NCI-H2227 (cell line): ENCODE results near the gene UPB1.

Experiments used
- DNase-seq: peaks from one replicate; lab custom pipeline; 2025; ENCODE audit not compliant: unreplicated experiment; lab: John Stamatoyannopoulos, UW

The UPB1 gene

GRCh38 chr22:24494528-24495364, at the start of gene UPB1:
UPB1 (plus strand) TSS chr22:24495332; CDS start chr22:24495404, 72 bp downstream.
- DNase-seq, result no peak

- DNase-seq, result no peak
Observed at GRCh38 chr22:24445481-24446259, 49.5 kb upstream of the UPB1 start.

GRCh38 chr22:24446260-24446611, 48.9 kb upstream of the UPB1 start:
- no peak for DNase-seq

- DNase-seq, result peak; percentile 81
Observed at GRCh38 chr22:24450610-24451009, 44.5 kb upstream of the UPB1 start.

- no peak for DNase-seq
Observed at GRCh38 chr22:24451162-24451561, 44.0 kb upstream of the UPB1 start.

- no peak for DNase-seq
Observed at GRCh38 chr22:24453853-24454252, 41.3 kb upstream of the UPB1 start.

- DNase-seq, result no peak
Observed at GRCh38 chr22:24455039-24455438, 40.1 kb upstream of the UPB1 start.

GRCh38 chr22:24455751-24456426, 39.2 kb upstream of the UPB1 start:
- DNase-seq, result no peak

GRCh38 chr22:24457894-24458420, 37.2 kb upstream of the UPB1 start:
- DNase-seq, result no peak

GRCh38 chr22:24459911-24460310, 35.2 kb upstream of the UPB1 start:
- DNase-seq, result no peak

GRCh38 chr22:24460418-24461089, 34.6 kb upstream of the UPB1 start:
- no peak for DNase-seq

GRCh38 chr22:24463071-24463760, 31.9 kb upstream of the UPB1 start:
- no peak for DNase-seq

- no peak for DNase-seq
Observed at GRCh38 chr22:24465566-24465965, 29.6 kb upstream of the UPB1 start.

GRCh38 chr22:24465975-24466374, 29.2 kb upstream of the UPB1 start:
- DNase-seq, result no peak

- DNase-seq, result peak; percentile 5
Observed at GRCh38 chr22:24466716-24467328, 28.3 kb upstream of the UPB1 start.

GRCh38 chr22:24467340-24467739, 27.8 kb upstream of the UPB1 start:
- no peak for DNase-seq

GRCh38 chr22:24471570-24471969, 23.6 kb upstream of the UPB1 start:
- no peak for DNase-seq

GRCh38 chr22:24473284-24473683, 21.8 kb upstream of the UPB1 start:
- no peak for DNase-seq

GRCh38 chr22:24474221-24474620, 20.9 kb upstream of the UPB1 start:
- DNase-seq, result no peak
